Measurements from ENCODE around the gene PLEKHO1.

GRCh38 chr1:150110116-150110515 is 39.6 kb upstream of the PLEKHO1 start:
- no peak for TF ChIP-seq EZH2 (IDR thresholded peaks at IDR 0.05; ENCODE audit: low read length, missing control alignments)
- TF ChIP-seq, protein P1, sequence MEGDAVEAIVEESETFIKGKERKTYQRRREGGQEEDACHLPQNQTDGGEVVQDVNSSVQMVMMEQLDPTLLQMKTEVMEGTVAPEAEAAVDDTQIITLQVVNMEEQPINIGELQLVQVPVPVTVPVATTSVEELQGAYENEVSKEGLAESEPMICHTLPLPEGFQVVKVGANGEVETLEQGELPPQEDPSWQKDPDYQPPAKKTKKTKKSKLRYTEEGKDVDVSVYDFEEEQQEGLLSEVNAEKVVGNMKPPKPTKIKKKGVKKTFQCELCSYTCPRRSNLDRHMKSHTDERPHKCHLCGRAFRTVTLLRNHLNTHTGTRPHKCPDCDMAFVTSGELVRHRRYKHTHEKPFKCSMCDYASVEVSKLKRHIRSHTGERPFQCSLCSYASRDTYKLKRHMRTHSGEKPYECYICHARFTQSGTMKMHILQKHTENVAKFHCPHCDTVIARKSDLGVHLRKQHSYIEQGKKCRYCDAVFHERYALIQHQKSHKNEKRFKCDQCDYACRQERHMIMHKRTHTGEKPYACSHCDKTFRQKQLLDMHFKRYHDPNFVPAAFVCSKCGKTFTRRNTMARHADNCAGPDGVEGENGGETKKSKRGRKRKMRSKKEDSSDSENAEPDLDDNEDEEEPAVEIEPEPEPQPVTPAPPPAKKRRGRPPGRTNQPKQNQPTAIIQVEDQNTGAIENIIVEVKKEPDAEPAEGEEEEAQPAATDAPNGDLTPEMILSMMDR (conservative IDR thresholded peaks at IDR 0.05 in 1 of 2, IDR thresholded peaks at IDR 0.05 in 1 of 2; ENCODE audit: low read depth in 1 of 2, low read length in 2 of 2), result no peak

Measured in fibroblast of lung (primary cell).